DMS114 treated with DMSO at 0.1 percent for 48 hours (cell line): Measurements from ENCODE around the gene TM4SF4.

ENCODE experiments used
- DNase-seq: peaks from one replicate; lab custom pipeline; 2025; ENCODE audit not compliant: unreplicated experiment; lab: John Stamatoyannopoulos, UW

The TM4SF4 gene

DNA sequence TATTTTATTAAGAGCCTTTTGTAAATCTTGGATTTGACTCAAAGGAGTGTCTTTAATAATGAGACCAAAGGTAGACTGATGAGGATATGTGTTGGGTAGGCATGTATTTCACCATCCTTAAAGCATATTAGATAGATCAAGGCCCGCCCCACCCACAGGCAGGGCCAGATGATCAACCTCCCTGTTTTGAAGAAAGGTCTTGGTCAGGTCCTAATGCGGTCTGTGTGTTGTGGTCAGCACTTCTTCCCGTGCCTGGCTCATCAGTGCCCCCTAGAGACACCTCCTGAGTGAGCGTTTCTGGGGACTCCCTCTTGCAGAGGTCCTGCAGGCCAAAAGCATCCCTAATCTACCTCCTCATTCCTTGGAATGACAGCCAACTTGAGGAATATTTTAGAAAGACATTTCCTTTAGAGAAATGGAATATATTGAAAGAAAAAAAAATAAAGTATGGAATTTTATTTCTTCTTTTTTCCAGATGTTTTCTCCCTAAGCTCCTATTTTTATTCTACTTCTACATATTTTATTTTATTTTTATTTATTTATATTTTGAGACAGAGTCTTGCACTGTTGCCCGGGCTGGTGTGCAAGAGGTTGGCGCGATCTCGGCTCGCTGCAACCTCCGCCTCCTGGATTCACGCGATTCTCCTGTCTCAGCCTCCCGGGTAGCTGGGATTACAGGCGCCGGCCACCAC is 6.0 kb downstream of the TM4SF4 start:
- DNase-seq: peak; percentile 10

DNA sequence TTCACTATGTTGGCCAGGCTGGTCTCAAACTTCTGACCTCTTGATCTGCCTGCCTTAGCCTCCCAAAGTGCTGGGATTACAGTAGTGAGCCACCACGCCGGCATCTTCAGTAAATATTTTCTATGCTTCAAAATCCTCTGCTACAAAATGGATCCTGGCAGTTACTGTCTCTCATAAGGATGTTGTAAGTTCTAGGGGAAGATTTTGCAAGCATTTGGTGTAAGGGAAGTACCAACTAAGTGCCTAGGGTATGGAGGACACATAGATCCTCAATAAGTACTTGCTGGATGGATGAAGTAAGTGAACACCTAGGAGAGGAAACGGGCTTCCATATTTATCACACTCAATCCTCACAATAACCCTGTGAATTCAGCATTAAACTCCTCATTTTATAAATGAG is 6.6 kb downstream of the TM4SF4 start:
- DNase-seq: no peak

- DNase-seq: no peak
Measured at GRCh38 chr3:149481491-149481890, 7.0 kb downstream of the TM4SF4 start.

DNA sequence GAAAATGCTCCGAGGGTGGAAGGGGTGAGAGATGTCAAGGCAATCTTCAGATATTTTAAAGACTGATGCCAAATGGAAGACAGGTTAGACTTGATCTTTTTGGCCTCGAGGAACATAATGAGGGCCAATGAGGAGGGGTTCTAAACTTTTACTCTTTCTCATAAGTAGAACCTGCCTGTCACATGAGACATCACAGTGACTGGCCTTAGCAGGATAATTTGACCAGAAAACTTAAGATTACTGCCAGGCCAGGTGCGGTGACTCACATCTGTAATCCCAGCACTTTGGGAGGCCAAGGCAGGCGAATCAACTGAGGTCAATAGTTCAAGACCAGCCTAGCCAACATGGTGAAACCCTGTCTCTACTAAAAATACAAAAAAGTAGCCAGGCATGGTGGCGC is 12.2 kb downstream of the TM4SF4 start:
- no peak for DNase-seq

DNA sequence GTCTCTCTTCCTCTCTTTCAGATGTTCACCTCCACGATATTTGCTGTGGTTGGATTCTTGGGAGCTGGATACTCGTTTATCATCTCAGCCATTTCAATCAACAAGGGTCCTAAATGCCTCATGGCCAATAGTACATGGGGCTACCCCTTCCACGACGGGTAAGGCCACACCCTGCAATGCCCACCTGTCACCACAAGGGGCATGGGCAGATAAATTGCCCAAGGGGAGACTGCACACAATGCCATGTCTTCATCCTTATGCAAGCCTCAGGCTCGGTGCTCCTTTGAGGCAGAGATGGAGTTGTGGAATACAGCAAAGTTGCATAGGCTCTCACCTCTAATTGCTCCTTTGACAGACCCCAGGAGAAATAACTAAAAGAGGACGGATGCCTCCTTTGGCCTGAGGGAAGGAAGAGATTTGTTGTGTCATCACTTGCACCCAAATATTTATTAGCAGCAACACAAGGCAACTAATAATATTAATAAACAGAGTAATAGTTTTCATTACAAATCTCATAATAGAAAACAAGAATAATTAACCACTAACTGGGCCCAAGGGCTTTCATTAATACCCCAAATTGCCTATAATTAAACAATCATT is 13.2 kb downstream of the TM4SF4 start:
- DNase-seq: no peak

GRCh38 chr3:149489060-149489690 is 14.7 kb downstream of the TM4SF4 start:
- DNase-seq: peak; percentile 9

GRCh38 chr3:149490260-149490971 is 15.9 kb downstream of the TM4SF4 start:
- DNase-seq: no peak

DNA sequence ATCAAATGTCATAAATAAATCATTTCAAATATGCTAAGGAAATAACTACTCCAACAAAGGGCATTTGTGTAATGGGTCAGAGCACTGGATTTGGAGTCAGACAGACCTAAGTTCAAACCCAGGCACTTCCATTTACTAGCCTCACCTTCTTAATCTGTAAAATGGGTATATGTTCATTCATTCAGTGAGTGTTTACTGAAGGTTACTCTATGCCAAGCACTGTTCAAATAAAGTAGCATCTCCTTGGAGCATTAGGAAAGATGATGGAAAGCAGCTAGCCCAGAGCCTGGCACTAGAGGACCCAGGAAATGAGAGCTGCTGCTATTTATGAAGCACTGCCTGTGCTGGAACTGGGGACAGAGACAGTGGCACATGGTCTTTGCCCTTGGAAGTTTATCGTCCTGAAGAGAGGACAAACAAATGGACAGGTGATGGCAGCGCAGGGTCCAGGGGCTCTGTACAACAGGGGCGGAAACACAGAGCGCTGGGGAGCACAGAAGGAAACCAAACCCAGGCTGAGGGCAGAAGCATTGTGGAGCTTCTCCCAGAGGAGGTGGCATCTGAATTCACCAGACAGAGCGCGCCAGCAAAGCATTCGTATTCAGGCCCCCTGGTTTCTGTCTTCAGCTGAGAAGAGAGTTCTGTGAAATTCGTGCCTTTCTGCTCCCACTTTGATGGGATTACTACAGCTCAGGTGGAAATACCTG is 19.0 kb downstream of the TM4SF4 start:
- no peak for DNase-seq

GRCh38 chr3:149494022-149494758 is 19.7 kb downstream of the TM4SF4 start:
- peak; percentile 22 for DNase-seq

DNA sequence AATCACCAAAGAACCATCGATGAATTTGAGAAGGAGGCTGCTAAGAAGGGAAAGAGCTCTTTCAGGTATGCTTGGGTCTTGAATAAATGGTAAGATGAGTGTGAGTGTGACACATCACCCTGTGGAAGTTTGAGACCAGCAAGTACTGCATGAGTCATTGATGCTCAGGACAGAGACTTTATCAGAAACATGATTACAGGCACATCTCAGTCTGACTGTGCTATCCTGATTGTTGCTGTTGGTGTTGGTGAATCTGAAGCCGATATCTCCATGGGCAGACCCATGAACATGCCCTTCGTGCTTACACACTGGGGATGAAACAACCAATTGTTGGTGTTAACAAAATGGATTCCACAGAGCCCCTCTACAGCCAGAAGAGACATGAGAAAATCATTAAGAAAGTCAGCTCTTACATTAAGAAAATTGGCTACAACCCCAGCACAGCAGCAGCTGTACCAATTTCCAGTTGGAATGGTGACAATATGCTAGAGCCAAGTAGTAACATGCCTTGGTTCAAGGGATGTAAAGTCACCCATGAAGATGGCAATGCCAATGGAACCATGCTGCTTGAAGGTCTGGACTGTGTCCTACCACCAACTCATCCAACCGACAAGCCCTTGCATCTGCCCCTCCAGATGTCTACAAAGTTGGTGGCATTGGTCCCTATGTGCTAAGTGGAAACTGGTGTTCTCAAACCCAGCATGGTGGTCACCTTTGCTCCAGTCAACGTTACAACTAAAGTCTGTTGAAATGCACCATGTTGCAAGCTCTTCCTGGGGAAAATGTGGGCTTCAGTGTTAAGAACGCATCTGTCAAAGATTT is 20.5 kb downstream of the TM4SF4 start:
- no peak for DNase-seq

DNA sequence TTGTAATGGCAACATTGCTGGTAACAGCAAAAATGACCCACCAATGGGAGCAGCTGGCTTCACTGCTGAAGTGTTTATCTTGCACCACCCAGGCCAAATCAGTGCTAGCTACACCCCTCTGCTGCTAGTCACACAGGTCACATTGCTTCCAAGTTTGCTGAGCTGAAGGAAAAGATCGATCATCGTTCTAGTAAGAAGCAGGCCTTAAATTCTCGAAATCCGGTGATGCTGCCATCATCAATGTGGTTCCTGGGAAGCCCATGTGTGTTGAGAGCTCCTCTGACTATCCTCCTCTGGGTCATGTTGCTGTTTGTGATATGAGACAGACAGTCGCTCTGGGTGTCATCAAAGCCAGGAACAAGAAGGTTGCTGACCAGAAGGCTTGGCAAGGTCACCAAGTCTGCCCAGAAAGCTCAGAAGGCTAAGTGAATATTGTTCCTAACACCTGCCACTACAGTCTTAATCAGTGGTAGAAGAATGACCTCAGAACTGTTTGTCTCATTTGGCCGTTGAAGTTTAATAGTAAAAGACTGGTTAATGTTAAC is 21.2 kb downstream of the TM4SF4 start:
- DNase-seq: no peak

DNA sequence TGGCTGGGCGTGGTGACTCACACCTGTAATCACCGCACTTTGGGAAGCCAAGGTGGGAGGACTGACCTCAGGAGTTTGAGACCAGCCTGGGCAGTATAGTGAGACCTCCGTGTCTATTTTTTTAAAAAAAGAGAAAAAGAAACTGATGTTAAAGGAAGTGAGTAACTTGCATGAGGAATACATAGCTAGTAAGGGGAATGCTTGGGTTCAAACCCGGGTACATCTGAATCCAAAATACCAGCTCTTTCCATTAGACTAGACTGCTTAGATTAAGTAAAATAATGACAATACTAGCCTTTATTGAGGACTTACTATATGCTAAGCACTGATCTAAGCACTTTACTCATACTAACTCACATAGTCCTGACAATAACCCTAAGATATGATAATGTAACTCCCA is 22.4 kb downstream of the TM4SF4 start:
- DNase-seq: no peak

- no peak for DNase-seq
Measured at GRCh38 chr3:149497966-149498670, 23.6 kb downstream of the TM4SF4 start.

DNA sequence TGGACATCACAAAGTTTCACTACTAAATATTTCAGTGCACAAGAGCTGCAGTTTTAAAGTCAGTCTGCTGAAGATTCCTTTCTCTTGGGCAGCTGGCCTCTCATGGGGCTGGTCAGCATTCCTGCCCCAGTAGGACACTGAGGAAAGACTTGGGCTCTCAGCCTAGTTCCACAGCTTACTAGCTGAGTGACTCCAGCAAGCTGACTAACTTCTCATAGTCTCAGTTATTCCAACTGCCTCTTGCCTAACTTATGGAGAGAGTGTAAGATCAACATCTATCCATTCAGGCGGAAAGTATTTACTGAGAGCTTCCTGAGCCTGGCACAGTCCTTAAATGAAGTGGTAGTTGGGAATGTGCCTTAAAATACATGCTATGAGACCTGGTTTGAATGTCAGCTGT is 27.0 kb downstream of the TM4SF4 start:
- no peak for DNase-seq

DNA sequence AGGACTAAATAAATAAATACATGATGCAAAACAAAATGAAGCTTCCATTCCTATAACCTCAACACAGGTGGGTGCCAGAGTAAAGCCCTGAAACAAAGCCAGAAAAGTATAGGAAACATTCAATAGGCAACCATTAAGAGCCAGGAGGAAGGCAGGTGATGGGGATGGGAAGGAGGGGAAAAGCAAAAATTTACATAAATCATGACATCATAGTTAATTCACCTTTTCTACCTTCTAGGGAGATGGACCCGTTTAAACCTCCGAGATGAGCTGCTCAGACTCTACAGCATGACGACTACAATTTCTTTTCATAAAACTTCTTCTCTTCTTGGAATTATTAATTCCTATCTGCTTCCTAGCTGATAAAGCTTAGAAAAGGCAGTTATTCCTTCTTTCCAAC is 27.9 kb downstream of the TM4SF4 start:
- DNase-seq: no peak

DNA sequence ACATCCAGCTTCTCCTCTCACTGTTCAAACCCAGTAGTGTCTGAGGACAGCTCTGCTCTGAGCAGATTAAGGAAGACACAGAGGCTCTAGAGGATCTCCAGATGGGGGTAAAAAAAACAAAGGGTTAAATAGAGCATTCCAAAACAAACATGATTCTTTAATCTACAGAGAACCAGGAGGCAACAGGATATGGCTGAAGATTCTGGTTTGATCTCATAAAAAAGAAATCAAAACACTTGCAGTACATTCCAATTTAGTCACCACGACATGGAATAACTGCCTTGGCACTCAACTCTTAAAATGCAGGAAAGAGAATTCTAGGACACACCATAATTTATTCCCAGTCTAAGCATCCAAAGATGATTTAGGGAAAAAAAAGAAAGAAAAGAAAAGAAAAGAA is 32.0 kb downstream of the TM4SF4 start:
- no peak for DNase-seq

DNA sequence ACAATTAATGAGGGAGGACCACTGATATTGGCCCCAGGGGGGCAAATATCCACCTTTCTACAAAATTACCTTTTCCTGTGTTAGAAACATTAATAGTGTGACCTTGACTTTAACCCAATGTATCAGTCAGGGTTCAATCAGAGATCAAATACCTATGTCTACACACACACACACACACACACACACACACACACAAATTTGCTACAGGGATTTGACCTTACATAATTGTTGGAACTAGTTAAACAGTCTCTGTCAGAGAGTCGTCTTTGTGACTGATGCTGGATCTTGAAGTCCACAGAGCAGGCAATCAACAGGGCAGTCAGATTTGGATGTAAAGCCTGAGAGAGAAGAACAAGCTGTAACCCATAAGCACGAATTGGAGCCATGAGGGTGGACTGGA is 32.5 kb downstream of the TM4SF4 start:
- no peak for DNase-seq

DNA sequence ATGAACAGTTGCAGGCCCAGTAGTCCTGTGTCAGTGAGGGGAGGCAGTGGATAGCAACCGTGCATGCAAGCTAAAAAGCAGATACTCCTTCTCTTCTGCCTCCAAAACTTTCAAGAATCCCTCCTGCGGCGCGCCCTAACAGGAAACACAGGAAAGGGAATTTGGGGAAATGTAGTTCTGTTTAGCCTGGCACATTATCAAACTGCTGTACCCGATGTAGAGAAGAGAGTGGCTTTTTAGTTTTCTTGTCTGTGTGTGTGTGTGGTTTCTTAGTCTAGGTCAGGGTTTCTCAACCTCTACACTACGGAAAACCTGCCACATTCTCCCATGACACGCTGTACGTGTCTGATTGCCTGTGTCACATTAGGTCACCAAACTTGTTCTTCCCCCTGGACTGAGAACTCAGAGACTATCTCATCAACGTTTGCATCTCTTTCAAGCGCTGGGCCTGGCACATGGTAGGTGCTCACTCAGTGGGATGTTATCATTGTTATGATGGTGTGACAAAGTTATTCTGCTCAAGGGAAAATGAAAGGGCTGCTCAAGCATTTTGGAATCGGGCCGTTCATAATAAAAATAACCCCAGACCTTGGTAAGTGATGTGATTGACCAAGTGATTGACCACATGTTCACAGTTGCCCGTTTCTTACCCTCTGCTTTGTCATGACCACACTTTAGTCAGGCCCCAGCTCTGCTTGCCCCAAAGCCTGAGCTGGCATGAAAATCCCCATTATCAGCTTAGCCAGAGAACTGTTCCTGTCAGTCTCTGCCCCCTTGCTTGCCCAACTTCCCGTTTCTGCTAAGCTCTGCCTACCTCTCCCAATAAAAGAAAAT is 33.2 kb downstream of the TM4SF4 start:
- DNase-seq: no peak
